Measurements from ENCODE around the gene ETV6. TPM values are rescaled to one million over a fixed set of nuclear protein-coding genes. Genes with fewer than 3 reads are reported as not detected.

ETV6 gene
- total and polyA plus RNA-seq, 2 of the 8 experiments (the other 6 are each of a cell fraction or from before 2014, with no cell fraction given), result 5.5 to 23.9 TPM

GRCh38 chr12:11732023-11732422 lies 82.5 kb downstream of the ETV6 start:
- Histone ChIP-seq H3K27ac (ENCODE audit: low read depth, low read length) (no peak overlapping the region), H3K4me3 (ENCODE audit: extremely low read depth in 1 of 4, insufficient read depth in 2 of 4, low read depth in 3 of 4, low read length in 4 of 4) (no peak overlapping the region), H4K5ac (ENCODE audit: insufficient read length, low read depth, low read length) (no peak overlapping the region), H3K9ac (replicated peaks in 1 of 4; ENCODE audit: extremely low read depth in 1 of 4, low read depth in 3 of 4, low read length in 3 of 4) (no peak overlapping the region), H2AK5ac (ENCODE audit: low read depth, low read length) (no peak overlapping the region), H3K18ac (ENCODE audit: extremely low read depth, low read length) (no peak overlapping the region), H4K91ac (replicated peaks; ENCODE audit: insufficient read length, low read length) (no peak overlapping the region), H3K36me3 (ENCODE audit: control insufficient read depth in 2 of 4, insufficient read depth in 4 of 4, low read length in 3 of 4) (no peaks in the 10 kb centered on the region), H3K79me2 (ENCODE audit: control insufficient read depth in 1 of 2, insufficient read depth in 2 of 2, low read length in 2 of 2) (peaks cover 0 to 6% of the 10 kb centered on the region in 2 experiments; a peak in 1 of 4 replicates), H4K20me1 (replicated peaks in 1 of 2; ENCODE audit: control insufficient read depth in 1 of 2, insufficient read depth in 2 of 2, low read length in 2 of 2) (no peaks in the 10 kb centered on the region), H3K9me3 (ENCODE audit: insufficient read depth in 2 of 2, low read depth in 1 of 2, low read length in 1 of 2) (no peaks in the 10 kb centered on the region), H2BK15ac (ENCODE audit: low read length) (no peak overlapping the region), H3K23me2 (ENCODE audit: low read depth, low read length) (no peaks in the 10 kb centered on the region), H3K27me3 (replicated peaks in 1 of 4; ENCODE audit: control insufficient read depth in 3 of 4, extremely low read depth in 1 of 4, insufficient read depth in 3 of 4, low read length in 3 of 4) (no peaks in the 10 kb centered on the region), H3K4me1 (replicated peaks in 1 of 4; ENCODE audit: control insufficient read depth in 3 of 4, insufficient read depth in 4 of 4, low read length in 3 of 4) (peaks cover 0 to 3% (median 0%) of the 10 kb centered on the region in 4 experiments; a peak in 2 of 7 replicates), H2BK12ac (ENCODE audit: low read depth, low read length) (no peak overlapping the region), H3K23ac (ENCODE audit: insufficient read length) (no peak overlapping the region), H2BK5ac (ENCODE audit: low read depth, low read length) (no peak overlapping the region), H3K4me2 (ENCODE audit: insufficient read depth in 1 of 2, low read depth in 2 of 2, low read length in 2 of 2) (no peak overlapping the region), H4K8ac (ENCODE audit: extremely low read depth, insufficient read depth, low read length) (no peak overlapping the region), H2BK20ac (ENCODE audit: low read length) (no peak overlapping the region), H3K4ac (replicated peaks; ENCODE audit: insufficient read length, low read depth, low read length) (no peak overlapping the region), H2BK120ac (replicated peaks; ENCODE audit: low read depth, low read length) (no peak overlapping the region), H2AFZ (ENCODE audit: low read length) (no peak overlapping the region), H3K14ac (ENCODE audit: insufficient read length) (no peak overlapping the region), H3K79me1 (ENCODE audit: low read depth, low read length) (no peaks in the 10 kb centered on the region), H3K56ac (replicated peaks; ENCODE audit: insufficient read length, low read depth, low read length) (no peak overlapping the region)
- POLR2A ChIA-PET (ENCODE audit: partially characterized antibody), result no interaction called here
- no peak for FAIRE-seq
- CTCF ChIA-PET (ENCODE audit: partially characterized antibody), result interaction anchor here (0.7 to 2.3 kb wide), 14 partner anchors 8 to 304 kb away, joined by 3 to 9 read pairs (median 3); no protein-coding TSS in a partner anchor
- WGBS, 2 experiments (ENCODE audit: extremely low coverage in 1 of 2, insufficient coverage in 1 of 2, insufficient read length in 1 of 2, insufficient replicate concordance in 2 of 2, low coverage in 1 of 2, low lambda C conversion rate in 2 of 2, missing lambda C conversion rate in 1 of 2), result 89% methylated on average over 5 of the region's 5 CpGs; no CpG with 5 or more reads in 1 of the 2 experiments
- DNase-seq (ENCODE audit: low read depth in 1 of 2, low spot score in 2 of 2), result no peak
- TF ChIP-seq TCF12 (IDR thresholded peaks at IDR 0.05; ENCODE audit: low read depth, low read length), result no peak

Measured in H1 (cell line).